T47D (cell line): Measurements from ENCODE around the gene PINK1.

Source experiments
- DNase-seq, 2 experiments: peaks; one replicate each; pipeline versions ENCODE4 v3.0.0 to v3.0.0-alpha.2; 2011 to 2012; ENCODE audit warnings: low read depth in 1 of 2, low spot score in 1 of 2
- JUND ChIP-seq: IDR thresholded peaks from 2 replicates; pipeline ENCODE4 v1.6.1; 2012; ENCODE audit warnings: low read depth
- in situ Hi-C: cut with HindIII; loops from 2 replicates; pipeline ENCODE4 v1.10.0; 2016; ENCODE audit warnings: low sequenced_read_pairs, low pct_unique_long_range_greater_than_20kb

The PINK1 gene

DNA sequence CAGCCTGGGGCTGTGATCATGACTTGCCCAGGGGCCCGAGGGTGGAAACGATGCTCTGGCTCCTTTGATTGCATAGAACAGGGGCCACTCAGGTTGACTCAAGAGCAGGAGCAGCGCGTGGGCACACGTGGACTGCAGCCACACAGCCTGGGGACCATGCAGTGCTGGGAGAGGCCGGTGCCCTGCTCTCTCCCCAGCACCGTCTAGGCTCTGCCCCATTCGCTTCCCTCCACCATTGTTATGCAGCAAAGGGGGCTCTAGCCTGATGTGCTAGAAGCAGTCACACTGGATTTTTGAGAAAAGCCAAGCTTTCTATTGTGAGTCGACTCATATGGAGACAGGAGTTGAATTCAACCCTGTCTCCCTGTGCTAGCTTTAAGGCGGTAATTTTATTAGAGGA lies 8.7 kb downstream of the PINK1 start:
- in situ Hi-C loops: no loop called here
- no peak for DNase-seq
- TF ChIP-seq JUND: no peak

DNA sequence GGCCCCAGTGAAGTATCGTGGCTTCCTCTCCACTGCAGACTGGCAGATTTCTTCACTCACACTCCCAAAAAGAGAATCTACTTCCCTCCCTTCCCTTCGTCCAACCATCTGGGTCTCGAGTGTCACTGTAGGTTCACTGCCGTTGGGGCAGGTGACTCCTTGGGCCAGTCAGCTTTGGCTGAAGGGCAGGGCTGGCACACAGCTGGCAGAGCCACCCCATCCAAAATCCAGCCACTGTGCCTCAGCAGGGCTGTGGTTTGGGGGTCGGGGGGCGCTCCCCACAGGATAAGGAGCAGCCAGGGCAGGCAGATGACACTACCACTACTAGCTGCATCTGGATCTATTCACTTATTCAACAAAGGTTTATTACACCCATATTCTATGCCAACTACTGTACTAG lies 9.8 kb downstream of the PINK1 start:
- no peak for DNase-seq
- in situ Hi-C loops: no loop called here
- TF ChIP-seq JUND: no peak

DNA sequence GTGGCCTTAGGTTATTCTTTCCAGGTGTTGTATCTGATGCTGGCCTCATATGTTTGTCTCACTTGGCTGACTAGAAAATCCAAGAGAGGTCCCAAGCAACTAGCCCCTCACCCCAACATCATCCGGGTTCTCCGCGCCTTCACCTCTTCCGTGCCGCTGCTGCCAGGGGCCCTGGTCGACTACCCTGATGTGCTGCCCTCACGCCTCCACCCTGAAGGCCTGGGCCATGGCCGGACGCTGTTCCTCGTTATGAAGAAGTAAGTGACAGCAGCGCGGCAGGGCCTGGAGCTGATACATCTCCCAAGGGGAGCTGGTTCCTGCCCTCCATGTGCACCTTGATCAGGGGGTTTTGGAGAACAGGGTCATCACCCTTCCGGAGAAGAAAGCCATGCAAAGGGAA lies 11.2 kb downstream of the PINK1 start:
- DNase-seq: no peak
- TF ChIP-seq JUND: no peak
- in situ Hi-C loops: no loop called here

DNA sequence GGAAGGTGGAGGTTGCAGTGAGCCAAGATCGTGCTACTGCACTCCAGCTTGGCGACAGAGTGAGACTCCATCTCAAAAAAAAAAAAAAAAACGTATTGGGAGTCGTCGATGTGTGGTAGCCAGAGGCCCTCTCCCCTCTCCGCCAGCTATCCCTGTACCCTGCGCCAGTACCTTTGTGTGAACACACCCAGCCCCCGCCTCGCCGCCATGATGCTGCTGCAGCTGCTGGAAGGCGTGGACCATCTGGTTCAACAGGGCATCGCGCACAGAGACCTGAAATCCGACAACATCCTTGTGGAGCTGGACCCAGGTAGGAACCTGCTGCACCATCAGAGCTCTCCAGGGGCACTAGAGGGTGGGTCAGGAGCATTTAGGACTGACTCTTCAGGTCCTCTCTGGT lies 12.2 kb downstream of the PINK1 start:
- TF ChIP-seq JUND: no peak
- in situ Hi-C loops: no loop called here
- no peak for DNase-seq

DNA sequence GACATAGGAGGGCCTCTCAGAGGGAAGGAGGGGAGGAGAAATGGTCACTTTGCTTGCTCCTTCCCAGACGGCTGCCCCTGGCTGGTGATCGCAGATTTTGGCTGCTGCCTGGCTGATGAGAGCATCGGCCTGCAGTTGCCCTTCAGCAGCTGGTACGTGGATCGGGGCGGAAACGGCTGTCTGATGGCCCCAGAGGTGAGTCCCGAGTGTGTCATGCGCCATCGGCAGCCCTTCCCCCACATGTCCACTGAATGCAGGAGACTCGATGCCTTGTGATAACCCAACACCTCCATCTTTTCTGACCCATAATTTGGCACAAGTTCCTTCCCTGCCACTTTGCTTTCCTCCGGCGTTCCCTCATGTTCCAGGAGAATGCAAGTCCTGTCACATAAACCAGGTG lies 15.2 kb downstream of the PINK1 start:
- no peak for DNase-seq
- in situ Hi-C loops: no loop called here
- TF ChIP-seq JUND: no peak

DNA sequence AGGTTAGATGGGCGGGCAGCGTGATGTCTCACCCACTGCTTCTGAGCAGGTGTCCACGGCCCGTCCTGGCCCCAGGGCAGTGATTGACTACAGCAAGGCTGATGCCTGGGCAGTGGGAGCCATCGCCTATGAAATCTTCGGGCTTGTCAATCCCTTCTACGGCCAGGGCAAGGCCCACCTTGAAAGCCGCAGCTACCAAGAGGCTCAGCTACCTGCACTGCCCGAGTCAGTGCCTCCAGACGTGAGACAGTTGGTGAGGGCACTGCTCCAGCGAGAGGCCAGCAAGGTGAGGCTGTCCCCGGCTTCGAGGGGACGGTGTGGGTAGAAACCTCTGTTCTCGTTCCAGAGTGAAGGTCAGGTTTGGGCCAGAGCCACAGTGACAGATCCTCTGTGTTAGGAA lies 15.7 kb downstream of the PINK1 start:
- no peak for TF ChIP-seq JUND
- in situ Hi-C loops: no loop called here
- DNase-seq: no peak

- in situ Hi-C loops: no loop called here
- DNase-seq: no peak
- TF ChIP-seq JUND: no peak
Measured at GRCh38 chr1:20652300-20652699, 19.0 kb downstream of the PINK1 start.

GRCh38 chr1:20654104-20654690 lies 20.9 kb downstream of the PINK1 start:
- DNase-seq: no peak
- TF ChIP-seq JUND: no peak
- in situ Hi-C loops: no loop called here

DNA sequence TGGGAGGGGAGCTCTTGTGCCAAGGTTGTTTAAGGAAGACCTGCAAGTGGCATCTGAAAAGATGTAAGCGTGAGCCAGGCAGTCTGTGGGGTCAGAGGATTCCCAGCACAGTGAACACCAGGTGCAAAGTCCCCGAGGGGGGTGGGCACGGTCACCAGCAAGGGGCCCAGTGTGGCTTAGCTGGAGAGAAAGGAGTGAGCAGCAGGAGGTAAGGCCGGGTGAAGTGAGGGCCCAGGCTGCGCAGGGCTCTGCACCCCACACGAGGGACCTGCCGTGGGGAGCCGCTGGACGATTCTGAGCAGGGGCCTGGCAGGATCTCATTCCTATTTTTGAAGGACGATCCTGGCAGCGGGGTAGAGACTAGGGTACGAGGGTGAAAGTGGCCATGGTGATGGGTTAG lies 23.8 kb downstream of the PINK1 start:
- DNase-seq: no peak
- in situ Hi-C loops: no loop called here
- no peak for TF ChIP-seq JUND

- TF ChIP-seq JUND: no peak
- no peak for DNase-seq
- in situ Hi-C loops: no loop called here
Measured at GRCh38 chr1:20658166-20658915, 25.1 kb downstream of the PINK1 start.

- in situ Hi-C loops: no loop called here
- DNase-seq: no peak
- TF ChIP-seq JUND: no peak
Measured at GRCh38 chr1:20660363-20660762, 27.1 kb downstream of the PINK1 start.

DNA sequence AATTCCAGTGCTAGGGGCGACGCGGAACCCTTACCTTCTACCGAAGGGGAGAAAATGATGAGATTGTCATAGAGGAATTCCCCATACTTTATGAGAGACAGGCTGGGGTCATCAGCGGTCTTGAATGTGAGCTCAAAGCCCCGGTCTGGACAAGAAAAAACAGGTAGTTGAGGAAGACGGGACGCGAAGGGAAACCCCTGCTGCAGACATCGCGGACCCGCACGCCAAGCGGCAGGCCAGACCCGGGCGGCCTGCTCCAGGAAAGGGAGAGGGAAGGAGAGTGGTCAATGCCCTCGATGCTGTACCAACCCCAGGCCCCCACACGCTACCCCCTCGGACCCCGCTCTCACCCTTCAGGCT lies 27.6 kb downstream of the PINK1 start:
- in situ Hi-C loops: no loop called here
- no peak for DNase-seq
- TF ChIP-seq JUND: no peak

- in situ Hi-C loops: no loop called here
- DNase-seq: peak; percentile 93 to 96
- no peak for TF ChIP-seq JUND
Measured at GRCh38 chr1:20661207-20662109, 28.2 kb downstream of the PINK1 start, which contains the start of gene DDOST. TSS of gene DDOST (minus strand) at chr1:20661369. CDS start at chr1:20661350, 19 bp downstream.
